CD14-positive monocyte (primary cell): ENCODE results near the gene FGF19. TPM values are rescaled to one million over a fixed set of nuclear protein-coding genes. Genes with fewer than 3 reads are reported as not detected.

Source experiments
- DNase-seq, 3 donors: peaks; one replicate each; pipeline ENCODE4 v3.0.0-alpha.2; 2011 to 2022
- H2AFZ ChIP-seq: 2 replicates; pipeline ENCODE4 v1.6.0; 2012; ENCODE audit warnings: mild to moderate bottlenecking, low read depth, low read length, inconsistent platforms; ENCODE audit not compliant: insufficient read depth, poor library complexity, severe bottlenecking
- H3K27ac ChIP-seq, 2 donors: 1 replicate in 1 of 2; 2 replicates in 1 of 2; pipeline ENCODE4 v1.5.1; 2012 to 2013; ENCODE audit warnings: low read length in 2 of 2, control low read depth in 1 of 2, inconsistent platforms in 1 of 2, low read depth in 1 of 2, mild to moderate bottlenecking in 1 of 2
- H3K27me3 ChIP-seq, 2 donors: one replicate each; pipeline versions ENCODE4 v1.6.0 to v1.6.1; 2011 to 2013; ENCODE audit warnings: low read length in 2 of 2; ENCODE audit not compliant: control insufficient read depth in 2 of 2, insufficient read depth in 2 of 2
- H3K36me3 ChIP-seq, 2 donors: replicated peaks in 1 of 2; 1 replicate in 1 of 2; 2 replicates in 1 of 2; pipeline versions ENCODE4 v1.5.1 to v1.6.1; 2012 to 2013; ENCODE audit warnings: low read length in 2 of 2, control low read depth in 1 of 2, inconsistent platforms in 1 of 2, mild to moderate bottlenecking in 1 of 2; ENCODE audit not compliant: insufficient read depth in 2 of 2, control insufficient read depth in 1 of 2
- H3K4me1 ChIP-seq, 2 donors: 1 replicate in 1 of 2; 2 replicates in 1 of 2; pipeline versions ENCODE4 v1.5.1 to v1.6.1; 2012 to 2013; ENCODE audit warnings: low read length in 2 of 2, control low read depth in 1 of 2, inconsistent platforms in 1 of 2, mild to moderate bottlenecking in 1 of 2, moderate library complexity in 1 of 2; ENCODE audit not compliant: insufficient read depth in 2 of 2, control insufficient read depth in 1 of 2
- H3K4me2 ChIP-seq: replicated peaks from 2 replicates; pipeline ENCODE3; 2012; ENCODE audit warnings: low read length, moderate library complexity, mild to moderate bottlenecking; ENCODE audit not compliant: poor library complexity, severe bottlenecking; ENCODE audit errors: extremely low read depth
- H3K4me3 ChIP-seq, 3 experiments: fragments of 200-600 bp in 1 of 3; sonication (generic) in 1 of 3; replicated peaks in 1 of 3; 1 replicate in 2 of 3; 2 replicates in 1 of 3; pipeline ENCODE4 v1.5.1; 2011 to 2013; ENCODE audit warnings: low read length in 3 of 3, mild to moderate bottlenecking in 3 of 3, control low read depth in 2 of 3, low read depth in 2 of 3, inconsistent platforms in 1 of 3, moderate library complexity in 1 of 3
- H3K79me2 ChIP-seq: 2 replicates; pipeline ENCODE4 v1.6.0; 2012; ENCODE audit warnings: mild to moderate bottlenecking, control low read depth, inconsistent platforms, low read length, moderate library complexity; ENCODE audit not compliant: insufficient read depth
- H3K9ac ChIP-seq: 2 replicates; pipeline ENCODE4 v1.6.0; 2017; ENCODE audit warnings: low read length, mild to moderate bottlenecking; ENCODE audit not compliant: insufficient read depth, poor library complexity, severe bottlenecking
- H3K9me3 ChIP-seq, 2 donors: replicated peaks in 1 of 2; 1 replicate in 1 of 2; 2 replicates in 1 of 2; pipeline versions ENCODE4 v1.5.1 to v1.6.1; 2012 to 2013; ENCODE audit warnings: low read length in 2 of 2, control low read depth in 1 of 2; ENCODE audit not compliant: control insufficient read depth in 1 of 2, insufficient read depth in 1 of 2
- H4K20me1 ChIP-seq: 2 replicates; pipeline ENCODE4 v1.6.0; 2012; ENCODE audit warnings: mild to moderate bottlenecking, low read length, control low read depth, moderate library complexity; ENCODE audit not compliant: insufficient read depth
- H3K27ac Mint-ChIP-seq, 7 donors: one replicate each; pipeline ENCODE4 v1.8.0; 2020; ENCODE audit warnings: mild to moderate bottlenecking in 7 of 7, mixed read lengths in 7 of 7, moderate library complexity in 6 of 7, inconsistent platforms in 2 of 7
- H3K27me3 Mint-ChIP-seq, 3 donors: one replicate each; pipeline ENCODE4 v1.8.0; 2021 to 2022; ENCODE audit warnings: low read depth in 3 of 3, mild to moderate bottlenecking in 3 of 3, mixed read lengths in 3 of 3, moderate library complexity in 3 of 3, inconsistent platforms in 1 of 3
- H3K36me3 Mint-ChIP-seq, 2 donors: one replicate each; pipeline ENCODE4 v1.8.0; 2020; ENCODE audit warnings: mixed read lengths in 2 of 2, inconsistent platforms in 1 of 2, mild to moderate bottlenecking in 1 of 2
- H3K4me1 Mint-ChIP-seq: one replicate; pipeline ENCODE4 v1.8.0; 2020; ENCODE audit warnings: mild to moderate bottlenecking, mixed read lengths
- H3K4me3 Mint-ChIP-seq, 2 donors: one replicate each; pipeline ENCODE4 v1.8.0; 2020; ENCODE audit warnings: mild to moderate bottlenecking in 2 of 2, mixed read lengths in 2 of 2, moderate library complexity in 1 of 2
- H3K9me3 Mint-ChIP-seq, 7 donors: one replicate each; pipeline ENCODE4 v1.8.0; 2020 to 2022; ENCODE audit warnings: mixed read lengths in 7 of 7, mild to moderate bottlenecking in 6 of 7, moderate library complexity in 6 of 7, inconsistent platforms in 2 of 7
- CTCF ChIP-seq: fragments of 200-600 bp; IDR thresholded peaks from one replicate; pipeline ENCODE4 v1.8.0; 2022; ENCODE audit warnings: antibody characterized with exemption, mild to moderate bottlenecking
- whole genome bisulfite sequencing: methylation state at CpG from one replicate; pipeline ENCODE4 v1.1.5; 2013; ENCODE audit warnings: missing lambda C conversion rate; ENCODE audit not compliant: insufficient coverage; 5-methylcytosine and 5-hydroxymethylcytosine counted together
- intact Hi-C, 2 donors: fragments of 100-400 bp; cut with micrococcal nuclease; formaldehyde crosslinking; loops; one replicate each; pipeline versions ENCODE4 v1.15.0 to v1.15.1; 2023
- polyA plus RNA-seq, 3 donors: library from polyadenylated mRNA; depleted of rRNA in 1 of 3; unstranded in 2 of 3; stranded (reverse) in 1 of 3; fragments of 300-500 nt in 2 of 3; fragments of >200 nt in 1 of 3; fragmentation: Illumina TruSeq in 2 of 3; gene quantifications; 1 replicate in 2 of 3; 2 replicates in 1 of 3; pipeline ENCODE4 v1.2.3, GENCODE V29; 2012 to 2021

The FGF19 gene
- polyA plus RNA-seq, 3 donors: not detected

DNA sequence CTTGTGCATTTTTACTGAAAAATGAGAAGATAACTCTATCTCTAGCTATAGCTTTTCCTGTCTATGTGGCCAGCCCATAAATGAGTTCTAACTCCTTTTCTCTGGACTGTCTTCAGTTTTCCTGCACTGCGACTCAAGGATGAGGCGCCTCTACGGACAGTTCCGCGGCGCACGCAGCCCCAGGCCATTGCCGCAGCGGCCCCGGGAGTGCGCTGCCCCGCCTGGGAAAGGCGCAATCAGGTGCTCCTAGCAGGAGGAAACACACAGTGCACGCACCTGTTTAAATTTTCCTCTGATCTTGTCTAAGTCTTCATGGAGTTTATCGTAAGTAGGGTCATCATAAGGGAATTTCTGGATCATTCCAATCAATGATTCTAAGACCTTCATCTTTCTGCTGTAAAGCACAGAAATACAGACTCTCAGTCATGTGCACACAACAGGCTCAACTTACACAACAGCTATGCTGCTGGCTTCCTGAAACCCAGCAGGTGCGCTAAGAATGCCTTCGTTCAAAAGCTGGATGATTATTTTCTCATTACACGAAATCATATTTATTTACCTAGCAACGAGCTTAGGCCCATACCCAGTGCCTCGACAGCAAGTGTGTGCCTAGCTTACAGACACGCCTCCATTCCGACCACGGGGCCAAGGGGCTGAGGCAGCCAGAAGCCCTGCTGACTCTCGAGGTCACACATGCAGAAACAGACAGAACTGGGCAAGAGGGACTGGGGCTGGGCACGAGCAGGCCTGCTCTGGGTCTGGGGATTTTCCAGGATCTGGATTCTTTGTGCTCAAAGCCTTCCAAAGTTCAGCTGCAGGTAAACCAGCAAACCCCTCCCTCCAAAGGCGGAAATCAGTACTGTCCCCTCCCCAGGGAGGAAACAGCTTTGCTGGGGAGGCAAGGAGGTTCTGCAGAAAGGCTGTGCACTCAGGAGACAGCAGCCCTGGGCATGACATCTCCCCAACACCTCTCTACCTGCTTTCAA lies 35.9 kb downstream of the FGF19 start:
- H3K4me1 Mint-ChIP-seq: peaks cover 4% of the 10 kb centered on the region
- Histone ChIP-seq H3K4me2 (no peak overlapping the region), H3K4me3 (no peak overlapping the region)

More for the DNA sequence above, 35.9 kb downstream of the FGF19 start:
- peaks cover 0 to 1% (median 0%) of the 10 kb centered on the region in 3 donors for H3K27me3 Mint-ChIP-seq
- peaks cover 49% of the 10 kb centered on the region for H4K20me1 ChIP-seq
- no peak overlapping the region for H3K9ac ChIP-seq
- H3K9me3 ChIP-seq: no peaks in the 10 kb centered on the region
- H3K4me1 ChIP-seq: no peaks in the 10 kb centered on the region
- peaks cover 64 to 96% of the 10 kb centered on the region in 2 donors for H3K36me3 ChIP-seq
- WGBS: 94% methylated on average over 24 of the region's 26 CpGs
- H3K36me3 Mint-ChIP-seq: peaks cover 80 to 98% of the 10 kb centered on the region in 2 donors
- TF ChIP-seq CTCF: no peak
- no peak overlapping the region for H3K27ac ChIP-seq
- H3K79me2 ChIP-seq: peaks cover 1% of the 10 kb centered on the region
- peaks cover 0 to 2% (median 0%) of the 10 kb centered on the region in 7 donors for H3K9me3 Mint-ChIP-seq
- no peaks in the 10 kb centered on the region for H3K27me3 ChIP-seq
- H3K4me3 Mint-ChIP-seq: no peak overlapping the region
- intact Hi-C loops: no loop called here
- H2AFZ ChIP-seq: no peak overlapping the region
- H3K27ac Mint-ChIP-seq: peak overlapping the region in 2 of 7 donors; percentile 2 to 13
- DNase-seq: no peak
